ENCODE data around the gene NAT16.
"Not testable (repeated sequence)": the region's sequence is repeated elsewhere in the genome, so short reads cannot be mapped to it uniquely, and the experiment has no call there.

The NAT16 gene

GRCh38 chr7:101201695-101202602, 21.9 kb upstream of the NAT16 start:
- DNase-seq, result no peak

DNA sequence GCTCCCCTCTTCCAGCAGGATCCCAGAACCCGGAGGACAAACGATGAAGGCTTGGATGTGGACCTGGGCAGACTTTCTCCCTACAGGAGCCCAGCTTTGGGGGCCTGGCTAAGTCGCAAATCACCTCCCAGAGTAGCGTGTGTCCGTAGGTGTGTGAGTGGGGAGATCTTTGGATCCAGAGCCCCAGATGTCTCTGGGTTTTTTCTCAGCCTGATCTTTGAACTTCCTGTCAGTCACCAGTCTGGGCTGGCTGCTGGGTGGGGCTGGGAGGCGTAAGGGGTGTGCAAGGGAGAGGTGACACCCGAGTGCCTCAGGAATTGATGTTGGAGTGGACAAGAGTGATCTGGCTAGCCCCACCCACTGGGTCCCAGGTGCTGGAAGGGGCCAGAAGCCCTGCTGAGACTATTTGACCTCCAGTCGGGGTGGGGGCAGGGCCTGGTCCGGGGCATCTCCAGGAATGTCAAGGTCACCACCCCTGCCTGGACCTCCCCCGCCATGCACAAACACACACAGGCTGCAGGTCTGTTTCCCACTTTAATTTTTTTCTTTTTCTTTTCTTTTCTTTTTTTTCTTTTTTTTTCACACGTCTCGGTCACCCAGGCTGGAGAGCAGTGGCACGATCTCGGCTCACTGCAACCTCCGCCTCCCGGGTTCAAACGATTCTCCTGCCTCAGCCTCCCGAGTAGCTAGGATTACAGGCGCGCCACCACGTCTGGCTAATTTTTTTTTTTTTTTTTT, 20.9 kb upstream of the NAT16 start, which contains the start of gene MOGAT3:
TSS of gene MOGAT3 (minus strand) at position 175 of the 738 bp plus-strand sequence. CDS start 182 bp downstream, outside the sequence.
- no peak for DNase-seq

- no peak for DNase-seq
Measured at GRCh38 chr7:101200504-101200861, 20.4 kb upstream of the NAT16 start.

DNA sequence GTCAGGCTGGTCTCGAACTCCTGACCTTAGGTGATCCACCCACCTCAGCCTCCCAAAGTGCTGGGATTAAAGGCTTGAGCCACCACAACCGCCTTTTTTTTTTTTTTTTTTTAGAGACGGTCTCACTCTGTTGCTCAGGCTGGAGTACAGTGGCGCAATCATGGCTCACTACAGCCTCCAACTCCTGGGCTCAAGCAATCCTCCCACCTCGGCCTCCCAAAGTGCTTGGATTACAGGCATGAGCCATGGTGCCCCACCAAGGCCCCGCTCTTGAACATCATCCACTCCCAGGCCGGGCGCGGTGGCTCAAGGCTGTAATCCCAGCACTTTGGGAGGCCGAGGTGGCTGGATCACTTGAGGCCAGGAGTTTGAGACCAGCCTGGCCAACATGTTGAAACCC, 19.4 kb upstream of the NAT16 start:
- DNase-seq, result not testable (repeated sequence)

DNA sequence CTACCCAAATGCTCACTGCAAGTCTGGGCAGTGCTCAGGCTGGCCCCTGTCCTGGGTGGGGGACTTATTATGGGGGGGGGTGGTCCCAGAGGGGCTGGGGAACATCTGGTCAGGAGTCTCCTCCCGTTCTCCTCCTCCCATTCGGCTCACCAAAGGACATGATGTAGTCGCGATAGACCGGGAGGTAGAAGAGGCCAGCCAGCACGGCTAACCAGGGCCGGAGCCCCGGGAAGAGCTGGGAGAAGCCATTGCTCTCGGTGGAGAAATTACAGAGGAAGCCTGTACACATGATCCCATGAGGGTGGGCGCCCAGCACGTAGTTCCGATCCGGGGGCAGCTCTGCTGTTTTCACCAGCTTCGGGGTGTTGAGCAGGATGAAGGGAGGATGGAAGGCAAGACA, 18.4 kb upstream of the NAT16 start:
- DNase-seq, result no peak

- no peak for DNase-seq
Measured at GRCh38 chr7:101197991-101198390, 17.9 kb upstream of the NAT16 start.

GRCh38 chr7:101195884-101196283, 15.8 kb upstream of the NAT16 start:
- DNase-seq, result no peak

GRCh38 chr7:101189109-101189508, 9.0 kb upstream of the NAT16 start:
- no peak for DNase-seq

DNA sequence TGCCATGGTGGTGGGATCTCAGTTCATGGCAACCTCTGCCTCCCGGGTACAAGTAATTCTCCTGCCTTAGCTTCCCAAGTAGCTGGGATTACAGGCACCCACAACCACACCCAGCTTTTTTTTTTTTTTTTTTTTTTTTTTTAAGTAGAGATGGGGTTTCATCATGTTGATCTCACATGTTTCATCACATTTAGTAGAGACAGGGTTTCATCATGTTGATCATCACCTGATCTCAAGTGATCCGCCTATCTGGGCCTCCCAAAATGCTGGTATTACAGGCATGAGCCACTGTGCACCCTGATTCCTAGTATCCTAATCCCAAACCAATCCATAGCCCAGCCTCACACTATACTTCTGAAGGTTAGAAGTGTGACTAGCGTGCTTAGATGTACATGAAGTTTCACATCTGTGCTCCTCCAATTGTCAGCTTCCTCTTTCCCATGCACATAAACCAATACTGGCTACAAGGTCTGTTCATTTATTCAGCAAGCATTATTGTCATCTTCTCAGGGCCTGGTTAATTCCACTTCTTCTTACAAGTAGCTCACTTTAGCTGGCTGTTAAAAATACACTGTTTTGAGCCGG, 6.8 kb upstream of the NAT16 start:
- no peak for DNase-seq

GRCh38 chr7:101186194-101186593, 6.1 kb upstream of the NAT16 start:
- no peak for DNase-seq

- DNase-seq, result peak; percentile 73
Measured at GRCh38 chr7:101185258-101185839, 5.3 kb upstream of the NAT16 start.

DNA sequence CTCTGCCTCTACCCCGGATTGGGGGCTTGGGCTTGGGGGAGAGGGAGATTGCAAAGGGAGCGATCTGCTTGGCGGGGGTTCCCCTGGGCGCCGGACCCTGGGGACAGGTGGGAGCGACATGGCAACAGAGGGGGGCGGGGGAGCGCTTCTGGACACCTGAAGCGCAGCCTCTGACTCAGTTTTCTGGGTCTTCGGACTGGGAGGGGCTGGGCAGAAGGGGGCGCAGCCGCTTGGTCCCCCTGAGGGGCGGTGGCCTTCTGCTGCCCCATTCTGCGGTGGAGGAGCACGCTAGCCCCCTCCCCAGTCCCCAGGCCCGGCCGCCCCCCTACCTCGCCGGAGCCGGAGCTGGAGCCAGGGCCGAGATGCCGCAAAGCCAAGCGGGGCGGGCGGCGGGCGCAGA, 380 bp downstream of the NAT16 start:
- no peak for DNase-seq

- no peak for DNase-seq
Measured at GRCh38 chr7:101179117-101179516, 976 bp downstream of the NAT16 start.

GRCh38 chr7:101177644-101178043, 2.4 kb downstream of the NAT16 start:
- no peak for DNase-seq

GRCh38 chr7:101175664-101176063, 4.4 kb downstream of the NAT16 start:
- no peak for DNase-seq

- no peak for DNase-seq
Measured at GRCh38 chr7:101174322-101174854, 5.7 kb downstream of the NAT16 start.

DNA sequence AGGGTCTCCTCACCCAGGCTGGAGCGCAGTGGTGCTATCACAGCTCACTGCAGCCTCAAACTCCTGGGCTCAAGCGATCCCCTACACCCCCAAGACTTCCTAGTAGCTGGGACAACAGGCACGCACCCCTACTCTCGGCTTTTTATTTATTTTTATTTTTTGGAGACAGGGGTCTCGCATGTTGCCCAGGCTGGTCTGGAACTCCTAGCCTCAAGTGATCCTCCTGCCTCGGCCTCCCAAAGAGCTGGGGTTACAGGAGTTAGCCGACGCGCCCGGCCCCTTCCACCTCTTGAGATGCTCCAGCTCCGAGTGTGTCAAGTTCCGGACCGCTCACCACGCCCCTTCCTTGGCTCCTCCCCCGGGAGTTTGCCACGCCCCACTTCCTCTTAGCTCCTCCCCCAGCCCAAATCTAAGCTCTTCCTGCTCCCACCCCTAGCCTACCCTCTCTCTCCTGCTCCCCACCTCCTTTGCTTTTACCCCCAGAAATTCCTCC, 6.3 kb downstream of the NAT16 start:
- peak; percentile 66 for DNase-seq

DNA sequence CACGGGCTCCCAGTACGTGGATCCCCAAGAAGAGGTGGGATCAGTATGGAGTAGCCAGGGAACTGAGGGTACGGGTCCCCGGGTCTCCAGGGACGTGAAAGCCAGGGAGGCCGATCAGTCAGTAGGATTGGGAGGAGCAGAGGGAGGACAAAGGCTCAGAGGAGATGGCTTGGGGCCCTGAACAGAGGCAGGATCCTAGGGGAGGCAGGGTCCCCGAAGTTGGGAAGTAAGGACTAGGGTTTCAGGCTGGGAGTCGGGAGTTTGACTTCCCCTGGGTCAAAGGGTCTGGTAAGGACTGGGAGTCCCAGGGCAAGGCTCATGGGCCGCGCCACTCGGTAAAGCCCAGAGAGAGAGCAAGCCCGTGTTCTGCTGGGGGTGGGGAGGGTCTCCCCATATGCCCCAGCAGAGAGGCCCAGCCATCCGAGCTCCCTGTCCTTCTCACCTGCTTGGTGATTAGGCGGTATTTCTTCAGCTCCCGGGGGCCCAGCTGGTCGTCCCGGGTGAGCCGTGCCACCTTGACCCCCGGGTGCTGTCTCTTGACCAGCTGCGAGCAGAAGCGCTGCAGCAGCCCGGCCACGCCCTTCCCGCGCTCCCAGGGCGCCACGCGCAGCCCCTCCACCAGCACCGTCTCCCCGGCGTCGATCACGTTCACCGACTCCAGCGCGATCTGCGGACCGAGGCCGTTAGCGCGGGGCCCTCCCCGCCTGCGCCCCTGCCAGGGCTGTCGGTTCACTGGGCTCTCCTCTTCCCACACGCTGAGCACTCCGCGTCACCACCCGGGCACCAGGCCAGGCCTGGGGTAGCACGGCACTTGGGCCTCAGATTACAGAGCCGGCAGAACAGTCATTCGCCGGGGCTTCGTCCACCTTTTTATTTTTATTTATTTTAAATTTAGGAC, 7.0 kb downstream of the NAT16 start:
- peak; percentile 87 for DNase-seq

DNA sequence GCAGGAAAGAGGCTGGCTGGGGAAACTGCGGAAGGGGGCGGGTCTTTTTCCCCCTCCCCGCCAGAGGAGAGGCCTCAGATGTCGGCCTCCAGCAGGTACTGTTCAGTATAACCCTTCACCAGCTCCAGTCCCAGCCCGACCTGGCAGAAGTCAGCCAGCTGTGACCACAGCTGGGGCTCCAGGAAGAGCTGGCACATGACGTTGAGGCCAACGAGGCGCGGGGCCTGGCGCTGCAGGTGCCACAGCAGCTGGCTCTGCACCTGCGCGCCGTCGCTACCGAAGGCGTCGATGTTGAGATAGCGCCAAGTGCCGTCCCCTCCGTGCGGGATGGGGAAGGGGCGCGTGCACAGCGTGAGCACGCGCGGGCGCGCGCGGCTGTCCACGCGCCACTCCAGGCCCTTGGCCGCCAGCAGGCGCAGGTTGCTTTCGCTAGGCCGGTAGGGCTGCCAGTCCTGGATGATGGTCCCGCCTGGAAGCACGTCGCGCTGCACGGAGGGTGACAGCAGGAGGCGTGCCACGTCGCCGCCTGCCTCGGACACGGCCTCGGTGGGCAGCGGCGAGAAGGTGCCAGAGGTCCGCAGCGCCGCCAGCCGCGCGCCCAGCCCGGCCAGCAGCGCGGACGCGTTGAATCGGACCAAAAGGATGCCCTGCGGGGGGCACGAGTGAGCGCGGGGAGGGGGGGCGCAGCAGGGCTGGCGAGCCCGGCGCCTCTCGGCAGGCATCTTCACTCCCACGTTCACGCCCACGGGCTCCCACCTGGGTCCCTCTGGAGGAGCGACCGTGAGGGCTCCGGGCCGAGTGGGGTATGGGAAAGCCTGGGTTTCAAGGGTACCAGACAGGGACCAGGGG, 7.9 kb downstream of the NAT16 start:
- DNase-seq, result no peak

GRCh38 chr7:101171442-101171837, 8.7 kb downstream of the NAT16 start:
- DNase-seq, result no peak

All from EL (cell line).